Posterior vena cava (tissue), 2 donors: Measurements from ENCODE around the gene MAP7. TPM values are rescaled to one million over a fixed set of nuclear protein-coding genes. Genes with fewer than 3 reads are reported as not detected.
"Not testable (repeated sequence)": the region's sequence is repeated elsewhere in the genome, so short reads cannot be mapped to it uniquely, and the experiment has no call there.

ENCODE experiments used
- DNase-seq: peaks from one replicate; pipeline ENCODE4 v3.0.0-alpha.2; 2020; ENCODE audit warnings: low spot score
- intact Hi-C, 2 donors: fragments of 100-400 bp; cut with DNase I; formaldehyde crosslinking; loops; one replicate each; pipeline versions ENCODE4 v1.14.1 to v1.14.2; 2022 to 2023
- total RNA-seq, 2 donors: library from RNA; stranded (reverse); fragmentation: NEBNext Ultra II Directional; extraction: Animal tissue kit (Norgen Biotek cat#: 25700); gene quantifications; one replicate each; pipeline ENCODE4 v1.2.1, GENCODE V29; 2021
- donor health status: DM: yes; HTN: yes; CAD: no.
- donor health status: DM: yes; HTN: yes; CAD: no.

Gene MAP7
- total RNA-seq, 2 donors from 2014 or later, result 2.7 to 3.1 TPM

DNA sequence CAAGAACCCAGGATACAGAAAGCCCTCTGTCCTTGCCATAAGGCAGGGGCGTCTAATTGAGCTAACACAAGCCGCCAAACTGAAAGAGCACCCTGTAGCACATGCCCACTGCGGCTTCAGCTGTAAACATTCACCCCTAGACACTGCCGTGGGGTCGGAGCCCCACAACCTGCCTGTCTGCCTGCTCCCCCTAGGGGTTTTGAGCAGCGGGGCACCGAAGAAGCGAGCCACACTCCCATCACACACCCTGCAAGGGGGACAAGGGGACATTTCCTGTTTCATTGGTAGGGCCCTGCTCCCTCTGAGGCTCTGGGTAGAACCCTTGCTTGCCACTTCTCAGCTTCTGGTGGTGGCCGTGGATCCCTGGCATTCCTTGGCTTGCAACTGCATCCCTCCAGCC, 215.4 kb downstream of the MAP7 start:
- DNase-seq, result no peak
- intact Hi-C loops, result no loop called here

DNA sequence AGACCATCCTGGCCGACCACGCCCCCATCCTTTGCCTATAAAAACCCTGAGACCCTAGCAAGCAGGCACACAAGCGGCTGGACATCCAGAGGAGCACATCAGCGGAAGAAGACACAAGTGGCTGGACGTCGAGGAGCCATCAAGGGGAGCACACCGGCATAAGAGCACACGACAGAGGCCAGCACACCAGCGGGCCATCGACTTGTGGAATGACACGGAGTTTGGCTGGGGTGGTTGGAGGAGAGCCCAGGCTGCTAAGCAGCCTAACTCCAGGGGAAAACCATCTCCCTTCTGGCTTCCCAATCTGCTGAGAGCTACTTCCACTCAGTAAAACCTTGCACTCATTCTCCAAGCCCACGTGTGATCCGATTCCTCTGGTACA, 215.8 kb downstream of the MAP7 start:
- no peak for DNase-seq
- intact Hi-C loops, result no loop called here

DNA sequence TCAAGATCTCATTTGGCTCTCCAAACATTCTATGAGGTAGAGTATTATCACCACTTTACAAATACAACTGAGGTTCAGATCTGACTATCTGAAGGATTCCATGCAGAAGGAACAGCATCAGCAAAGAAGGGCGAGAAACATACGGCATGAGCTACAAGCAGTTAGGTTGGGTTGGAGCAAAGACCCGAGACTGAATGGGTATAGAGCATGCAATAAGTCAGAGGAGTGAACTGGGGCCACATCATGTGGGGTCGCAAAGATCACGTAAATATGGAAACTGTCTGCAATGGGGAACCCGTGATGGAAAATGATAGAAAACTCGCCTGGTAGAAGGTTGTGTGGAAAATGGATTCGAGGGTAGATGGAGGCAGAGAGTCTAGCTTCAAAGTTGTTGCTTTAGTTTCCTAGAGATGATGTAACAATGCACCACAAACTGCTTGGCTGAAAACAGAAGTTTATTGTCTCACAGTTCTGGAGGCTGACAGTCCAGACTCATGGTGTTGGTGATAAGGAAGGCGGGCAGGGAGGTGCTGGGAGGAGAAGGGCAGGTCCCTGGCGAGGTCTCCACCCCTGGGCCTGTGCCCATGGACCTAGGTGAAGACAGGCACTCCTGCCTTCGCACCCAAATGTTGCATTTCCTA, 216.3 kb downstream of the MAP7 start:
- intact Hi-C loops, result no loop called here
- no peak for DNase-seq

DNA sequence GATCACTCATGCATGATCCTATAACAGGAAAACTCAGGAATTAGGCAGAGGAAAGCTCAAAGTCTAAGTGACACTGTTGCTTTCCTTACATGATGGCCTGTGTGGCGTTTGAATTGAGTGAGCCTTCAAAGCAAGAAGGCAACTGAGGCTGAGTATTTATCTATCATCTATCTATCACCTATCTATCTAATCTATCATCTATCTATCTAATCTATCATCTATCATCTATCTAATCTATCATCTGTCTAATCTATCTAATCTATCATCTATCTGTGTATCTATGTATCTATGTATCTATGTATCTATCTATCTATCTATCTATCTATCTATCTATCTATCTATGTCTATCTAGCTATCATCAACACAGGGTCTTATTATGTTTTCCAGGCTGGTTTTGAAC, 218.8 kb downstream of the MAP7 start:
- DNase-seq, result no peak
- intact Hi-C loops, result no loop called here

DNA sequence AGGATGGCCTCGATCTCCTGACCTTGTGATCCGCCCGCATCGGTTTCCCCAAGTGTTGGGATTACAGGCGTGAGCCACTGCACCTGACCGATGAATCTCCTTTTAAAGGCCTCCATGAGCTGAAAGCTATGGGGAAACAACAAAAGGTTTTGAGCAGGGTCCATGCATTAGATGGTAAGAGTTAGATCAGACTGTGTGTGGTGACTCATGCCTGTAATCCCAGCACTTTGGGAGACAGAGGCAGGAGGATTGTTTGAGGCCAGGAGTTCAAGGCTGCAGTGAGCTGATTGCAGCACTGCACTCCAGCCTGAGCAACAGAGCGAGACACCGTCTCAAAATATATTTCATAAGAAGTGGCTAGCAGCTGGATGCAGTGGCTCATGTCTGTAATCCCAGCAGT, 219.6 kb downstream of the MAP7 start:
- intact Hi-C loops, result no loop called here

DNA sequence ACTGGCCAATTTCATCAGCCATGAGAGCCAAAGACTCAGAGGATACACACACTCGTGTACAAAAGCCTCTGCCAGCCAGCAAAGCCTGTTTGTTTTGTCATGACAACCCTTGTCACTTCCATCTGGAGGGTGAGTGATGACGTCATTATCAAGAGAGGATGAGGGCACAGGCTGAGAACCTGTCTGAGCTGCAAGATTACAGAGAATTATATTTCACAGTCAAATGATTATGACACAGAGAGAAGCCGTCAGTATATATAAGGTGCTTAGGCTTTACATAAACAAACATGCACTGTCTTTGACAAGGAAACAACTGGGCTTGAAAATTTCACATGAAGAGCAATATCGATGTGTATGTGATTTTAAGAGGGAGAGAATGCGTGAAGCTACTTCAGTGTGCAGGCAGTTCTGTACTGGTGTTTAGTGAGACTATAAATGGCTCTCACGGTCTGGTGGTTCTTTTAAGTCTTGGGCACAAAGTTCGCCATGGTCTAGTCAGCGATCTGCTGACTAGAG, 224.1 kb downstream of the MAP7 start:
- DNase-seq, result no peak
- intact Hi-C loops, result no loop called here

More for the DNA sequence above, 219.6 kb downstream of the MAP7 start:
- no peak for DNase-seq

DNA sequence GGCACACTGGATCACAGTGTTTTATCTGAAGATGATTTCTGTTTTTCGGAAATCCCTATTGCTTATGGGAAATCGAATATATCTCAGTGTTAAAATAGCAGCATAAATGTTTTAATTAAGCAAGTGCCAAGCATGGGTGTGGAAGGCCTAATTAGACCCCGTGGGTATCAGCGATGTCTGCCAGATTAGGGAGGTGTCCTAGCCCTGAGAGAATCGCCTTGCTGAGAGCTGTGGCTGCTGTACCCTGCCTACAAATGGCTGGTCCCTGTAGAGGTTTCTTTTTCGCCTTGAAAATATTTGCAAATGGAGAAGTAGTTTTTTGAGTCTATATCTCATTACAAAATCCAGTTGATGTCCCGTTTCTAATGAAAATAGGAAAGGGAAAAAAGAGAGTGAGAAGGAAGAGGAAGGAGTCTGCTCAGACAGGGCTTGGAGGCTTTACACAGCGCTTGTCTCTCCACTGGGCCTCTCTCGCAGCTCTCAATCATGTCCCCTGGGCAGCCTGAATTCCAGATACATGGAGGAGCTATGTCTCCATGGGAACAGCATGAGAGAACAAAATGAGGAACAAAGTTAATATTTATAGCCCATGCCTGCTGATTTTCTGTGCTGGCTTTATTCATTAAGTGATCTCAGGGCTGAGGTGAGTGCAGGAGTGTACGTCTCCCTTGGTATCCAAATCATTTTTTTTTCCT, 225.4 kb downstream of the MAP7 start:
- intact Hi-C loops, result no loop called here
- no peak for DNase-seq

DNA sequence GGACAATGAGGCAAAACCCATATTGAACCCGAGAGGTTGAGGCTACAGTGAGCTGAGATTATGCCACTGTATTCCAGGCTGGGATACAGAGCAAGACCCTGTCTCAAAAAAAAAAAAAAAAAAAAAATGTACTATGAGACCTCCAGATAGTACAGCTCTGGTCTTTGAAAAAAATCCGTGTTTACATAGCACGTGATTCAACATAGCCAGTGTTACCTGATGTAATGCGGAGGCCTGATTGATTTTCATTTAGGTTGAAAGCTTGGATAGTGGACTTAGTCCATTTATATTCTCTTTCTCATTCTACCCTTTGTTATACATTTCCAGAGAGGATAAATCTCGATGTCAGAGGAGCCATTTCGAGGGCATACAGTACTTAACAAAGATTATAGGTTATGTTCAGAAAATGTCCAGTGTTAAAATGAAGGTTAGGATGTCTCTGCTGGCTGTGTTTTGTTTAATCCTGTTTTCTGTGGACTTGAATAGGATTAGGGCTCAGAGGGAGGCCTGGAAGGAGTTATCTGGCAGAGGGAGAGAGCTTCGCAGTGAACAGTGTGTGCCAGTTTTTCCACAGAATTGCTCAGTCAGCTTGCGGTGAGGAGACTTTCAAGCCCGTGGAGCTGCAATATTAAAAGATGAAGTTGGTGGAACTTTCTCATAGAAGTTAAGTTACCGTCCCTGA, 226.7 kb downstream of the MAP7 start:
- intact Hi-C loops, result no loop called here
- DNase-seq, result no peak

DNA sequence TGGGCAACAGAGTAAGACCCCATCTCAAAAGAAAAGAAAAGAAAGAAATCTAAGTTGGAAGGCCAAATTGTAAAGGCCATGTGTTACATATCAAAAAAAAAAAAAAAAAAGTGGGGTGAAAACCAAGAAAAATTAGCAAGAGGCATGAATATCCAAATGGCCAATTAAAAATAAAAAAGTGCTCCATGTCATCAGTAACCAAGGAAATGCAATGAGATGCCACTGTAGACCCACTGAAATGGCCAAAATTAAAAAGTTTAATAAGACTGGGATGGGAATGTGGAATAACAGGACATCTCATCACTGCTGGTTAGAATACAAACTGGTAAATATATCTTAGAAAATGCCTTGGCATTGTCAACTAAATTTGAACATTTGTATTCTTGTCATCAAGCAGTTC, 230.5 kb downstream of the MAP7 start:
- intact Hi-C loops, result no loop called here

DNA sequence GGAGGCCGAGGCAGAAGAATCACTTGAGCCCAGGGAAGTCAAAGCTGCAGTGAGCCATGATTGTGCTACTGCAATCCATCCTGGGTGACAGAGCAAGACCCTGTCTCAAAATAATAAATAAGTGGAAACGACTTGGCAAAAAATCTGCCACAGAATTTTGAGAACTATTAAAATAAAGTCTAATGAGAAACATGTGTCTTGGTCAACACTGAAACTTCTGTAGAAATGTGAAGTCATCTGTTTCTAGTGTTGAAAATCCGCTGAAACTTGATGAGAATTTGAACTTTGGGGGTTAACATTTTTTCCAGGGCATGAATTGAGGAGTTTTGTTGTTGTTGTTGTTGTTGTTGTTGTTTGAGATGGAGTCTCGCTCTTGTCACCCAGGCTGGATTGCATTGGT, 231.5 kb downstream of the MAP7 start:
- DNase-seq, result no peak
- intact Hi-C loops, result no loop called here

More for the DNA sequence above, 230.5 kb downstream of the MAP7 start:
- DNase-seq, result no peak

DNA sequence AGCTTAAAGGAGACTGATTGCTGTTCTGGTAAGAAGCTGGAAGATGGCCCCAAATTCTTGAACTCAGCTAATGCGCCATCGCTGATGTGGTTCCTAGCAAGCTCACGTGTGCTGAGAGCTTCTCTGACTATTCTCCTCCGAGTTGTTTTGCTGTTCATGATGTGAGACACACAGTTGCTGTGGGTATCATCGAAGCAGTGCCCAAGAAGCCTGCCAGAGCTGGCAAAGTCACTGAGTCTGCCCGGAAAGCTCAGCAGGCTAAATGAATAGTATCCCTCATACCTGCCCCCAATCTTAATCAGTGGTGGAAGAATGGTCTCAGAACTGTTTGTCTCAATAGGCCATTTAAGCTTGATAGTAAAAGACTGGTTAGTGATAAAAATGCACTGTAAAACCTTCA, 232.3 kb downstream of the MAP7 start:
- intact Hi-C loops, result no loop called here
- DNase-seq, result no peak

DNA sequence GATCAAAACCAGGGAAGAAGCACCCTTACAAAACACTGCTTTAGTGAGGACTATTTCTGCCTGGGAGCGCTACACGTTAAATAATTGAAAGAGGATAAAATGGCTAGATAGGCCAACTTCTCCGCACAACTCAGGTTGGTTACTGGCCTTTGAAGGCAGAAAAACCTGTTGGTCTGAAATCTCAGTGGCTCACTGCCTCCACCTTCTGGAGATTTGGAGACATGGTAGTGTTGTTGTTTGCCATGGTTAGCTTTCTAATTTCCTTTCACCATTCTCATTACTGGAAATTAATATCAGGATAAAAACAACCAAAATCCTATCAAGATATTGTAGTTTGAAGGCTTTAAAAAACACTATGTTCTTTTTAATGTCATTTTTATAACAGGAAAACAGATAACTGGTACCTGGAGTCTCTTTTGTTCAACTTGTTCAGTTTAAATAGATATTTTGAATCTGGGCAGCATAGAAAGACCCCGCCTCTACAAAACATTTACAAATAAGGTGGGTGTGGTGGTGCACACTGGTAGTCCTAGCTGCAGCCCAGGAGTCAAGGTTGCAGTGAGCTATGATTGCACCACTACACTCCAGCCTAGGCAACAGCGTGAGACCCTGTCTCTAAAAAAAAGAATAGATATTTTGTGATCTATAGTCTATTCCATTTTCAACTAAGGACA, 233.1 kb downstream of the MAP7 start:
- DNase-seq, result no peak
- intact Hi-C loops, result no loop called here

DNA sequence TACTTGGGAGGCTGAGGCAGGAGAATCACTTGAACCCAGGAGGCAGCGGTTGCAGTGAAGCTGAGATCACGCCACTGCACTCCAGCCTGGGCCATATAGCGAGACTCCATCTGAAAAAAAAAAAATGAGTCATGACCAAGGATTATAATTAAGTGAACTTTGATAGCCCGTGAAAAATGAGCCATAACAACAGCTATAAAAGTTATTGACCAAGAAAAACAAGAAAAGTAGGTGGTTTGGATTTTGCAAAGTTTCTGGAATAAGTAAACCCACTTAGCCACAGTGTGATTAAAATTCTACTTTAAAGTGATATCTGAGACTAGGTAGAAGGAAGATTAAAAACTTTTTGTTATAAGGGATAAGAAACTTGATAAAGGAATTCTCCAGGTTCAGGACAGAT, 234.6 kb downstream of the MAP7 start:
- intact Hi-C loops, result no loop called here
- no peak for DNase-seq

DNA sequence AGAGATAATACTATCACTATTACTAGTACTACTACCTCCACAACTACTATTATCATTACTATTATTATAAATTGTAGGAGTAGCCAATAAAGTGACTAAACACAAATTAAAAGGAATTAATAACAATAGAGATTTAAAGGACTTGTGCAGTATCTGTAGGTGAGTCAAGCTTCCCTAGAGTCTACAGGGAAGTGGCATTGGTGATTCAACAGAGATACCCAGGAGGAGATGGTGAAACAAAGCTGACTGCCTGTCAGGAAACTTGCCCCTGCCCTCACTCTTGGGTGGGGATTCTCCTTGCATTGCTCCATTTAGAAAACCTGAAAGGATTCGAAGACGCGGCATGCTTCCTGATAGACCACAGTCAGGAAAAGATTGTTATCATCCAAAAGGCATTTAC, 237.2 kb downstream of the MAP7 start:
- no peak for DNase-seq
- intact Hi-C loops, result no loop called here

DNA sequence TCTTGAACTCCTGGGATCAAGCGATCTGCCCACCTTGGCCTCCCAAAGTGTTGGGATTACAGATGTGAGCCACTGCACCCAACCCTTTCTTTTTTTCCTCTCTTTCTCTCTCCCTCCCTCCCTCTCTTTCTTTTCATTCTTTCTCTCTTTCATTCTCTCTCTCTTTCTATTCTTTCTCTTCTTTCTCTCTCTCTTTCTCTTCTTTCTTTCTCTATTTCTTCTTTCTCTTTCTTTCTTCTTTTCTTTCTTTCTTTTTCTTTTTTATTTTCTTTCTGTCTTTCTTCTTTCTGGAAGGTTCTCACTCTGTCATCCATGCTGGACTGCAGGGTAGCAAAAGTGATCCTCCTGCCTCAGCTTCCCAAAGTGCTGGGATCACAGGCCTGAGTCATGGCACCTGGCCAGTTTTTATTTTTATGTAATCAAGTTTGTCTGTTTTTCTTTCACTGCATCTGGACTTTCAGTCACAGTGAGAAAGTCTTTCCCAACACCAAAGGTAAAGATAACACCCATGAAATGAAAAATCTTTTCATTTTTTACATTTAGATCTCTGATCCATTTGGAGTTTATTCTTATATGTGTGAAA, 240.4 kb downstream of the MAP7 start:
- no peak for DNase-seq
- intact Hi-C loops, result no loop called here

DNA sequence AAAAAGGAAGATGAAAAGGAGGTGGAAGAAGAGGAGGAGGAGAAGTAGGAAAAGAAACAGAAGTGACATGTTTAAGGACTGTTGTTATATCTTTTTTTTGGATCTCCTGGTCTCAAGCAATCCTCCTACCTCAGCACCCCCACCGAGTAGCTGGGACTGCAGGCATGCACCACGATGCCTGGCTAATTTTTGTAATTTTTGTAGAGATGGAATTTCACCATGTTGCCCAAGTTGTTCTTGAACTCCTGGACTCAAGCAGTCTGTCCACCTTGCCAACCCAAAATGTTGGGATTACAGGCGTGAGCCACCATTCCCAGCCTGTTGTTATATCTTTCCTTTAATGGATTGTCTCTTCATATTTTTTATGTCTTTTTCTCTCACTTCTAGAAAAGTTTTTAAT, 241.1 kb downstream of the MAP7 start:
- intact Hi-C loops, result no loop called here
- DNase-seq, result no peak

DNA sequence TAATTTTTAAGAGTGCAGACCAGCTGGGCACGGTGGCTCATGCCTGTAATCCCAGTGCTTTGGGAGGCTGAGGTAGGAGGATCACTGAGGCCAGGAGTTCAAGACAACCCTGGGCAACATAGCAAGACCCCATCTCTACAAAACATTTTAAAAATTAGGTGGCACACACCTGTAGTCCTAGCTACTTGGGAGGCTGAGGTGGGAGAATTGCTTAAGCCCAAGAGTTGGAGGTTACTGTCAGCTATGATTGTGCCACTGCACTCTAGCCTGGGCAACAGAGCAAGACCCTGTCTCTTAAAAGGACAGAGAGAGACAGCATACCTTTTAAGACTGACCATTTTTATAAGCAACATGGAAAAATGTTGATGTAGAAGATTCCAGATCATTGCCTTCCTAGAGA, 241.8 kb downstream of the MAP7 start:
- DNase-seq, intact Hi-C loops: not testable (repeated sequence)

DNA sequence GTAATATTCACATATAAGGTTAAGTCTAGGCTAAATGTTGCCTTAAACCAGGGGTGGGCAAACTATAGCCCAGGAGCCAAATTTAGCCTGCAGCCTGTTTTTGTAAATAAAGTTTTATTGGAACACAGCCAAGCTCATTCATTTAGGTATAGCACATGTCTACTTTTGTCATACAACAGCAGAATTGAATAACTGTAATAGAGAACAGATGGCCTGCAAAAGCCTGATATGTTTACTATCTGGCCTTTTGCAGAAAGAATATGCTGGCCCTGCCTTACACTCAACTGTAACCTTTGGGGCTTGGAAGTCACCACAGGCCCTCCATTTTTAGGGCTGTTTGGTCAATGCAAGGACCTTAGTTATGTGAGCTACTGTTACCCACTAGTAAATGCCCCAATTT, 242.9 kb downstream of the MAP7 start:
- intact Hi-C loops, result no loop called here
- no peak for DNase-seq

DNA sequence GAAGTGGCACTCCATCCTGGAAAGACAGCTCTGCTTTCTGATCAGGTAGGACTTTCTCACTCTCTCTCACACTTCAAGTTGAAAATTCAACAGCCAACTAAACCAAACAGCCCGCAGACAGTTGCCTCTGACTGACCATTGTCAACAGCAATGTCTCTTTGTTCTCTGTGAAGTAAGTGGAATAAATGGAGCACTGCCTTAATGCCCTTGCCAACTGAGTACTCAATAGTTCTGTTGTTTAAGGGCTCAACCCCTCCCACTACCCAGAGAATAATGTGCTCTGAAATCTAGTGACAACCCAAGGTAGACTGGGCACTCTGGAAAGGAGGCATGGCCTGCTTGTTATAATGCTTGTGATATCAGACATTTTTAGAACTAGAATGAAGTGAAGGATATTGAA, 243.8 kb downstream of the MAP7 start:
- intact Hi-C loops, result no loop called here
- DNase-seq, result no peak

DNA sequence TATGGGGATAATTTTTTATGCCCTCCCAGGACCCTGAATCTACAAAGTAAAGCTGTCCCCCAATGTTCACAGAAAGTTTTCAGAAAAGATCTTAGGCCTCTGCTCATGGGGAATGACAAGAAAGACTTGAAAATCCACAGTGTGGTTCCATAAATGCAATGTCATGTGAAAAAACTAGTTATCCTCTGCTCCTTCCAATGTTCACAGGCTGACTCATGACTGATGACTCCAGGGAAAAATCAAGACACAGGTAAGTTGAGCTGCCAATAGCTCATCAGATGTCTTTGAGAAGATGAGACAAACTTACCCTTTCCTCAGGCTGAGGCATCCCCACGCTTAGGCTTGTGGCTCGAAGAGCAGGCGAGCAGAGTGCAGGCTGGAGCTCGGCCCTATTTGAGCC, 245.8 kb downstream of the MAP7 start:
- DNase-seq, result no peak
- intact Hi-C loops, result no loop called here
